GM23338 (cell line): ENCODE results near the gene F2RL3.

Experiments used
- CTCF ChIP-seq, 2 experiments: fragments of 200-600 bp in 1 of 2; sonication (generic) in 1 of 2; conservative IDR thresholded peaks; 2 replicates each; pipeline versions ENCODE4 v1.5.1 to v1.6.1; 2016 to 2017; ENCODE audit warnings: antibody characterized with exemption in 2 of 2, low read depth in 2 of 2, mild to moderate bottlenecking in 2 of 2, moderate library complexity in 1 of 2
- EZH2 ChIP-seq: fragments of 200-600 bp; sonication (generic); IDR thresholded peaks from one replicate; pipeline ENCODE4 v1.8.0; 2017; ENCODE audit warnings: antibody characterized with exemption, mild to moderate bottlenecking, low read depth; ENCODE audit not compliant: unreplicated experiment
- EZH2phosphoT487 ChIP-seq: fragments of 200-600 bp; sonication (generic); IDR thresholded peaks from one replicate; pipeline ENCODE4 v1.8.1; 2018; ENCODE audit warnings: antibody characterized with exemption; ENCODE audit not compliant: unreplicated experiment
- JUNB ChIP-seq: IDR thresholded peaks from one replicate; pipeline ENCODE4 v1.6.1; 2016; ENCODE audit warnings: antibody characterized with exemption; ENCODE audit not compliant: unreplicated experiment
- POLR2AphosphoS5 ChIP-seq: IDR thresholded peaks from 2 replicates; pipeline ENCODE4 v1.6.1; 2016; ENCODE audit warnings: antibody characterized with exemption, low read depth
- REST ChIP-seq: IDR thresholded peaks from one replicate; pipeline ENCODE4 v1.6.1; 2018; ENCODE audit warnings: antibody characterized with exemption; ENCODE audit not compliant: unreplicated experiment
- ZNF331 ChIP-seq: fragments of 250-450 bp; sonication (Bioruptor Pico); IDR thresholded peaks from 2 replicates; pipeline ENCODE4 v1.5.0; 2020; ENCODE audit warnings: low read depth, mild to moderate bottlenecking, moderate library complexity
- TF ChIP-seq, protein P1 (sequence below): fragments of 250-450 bp; sonication (Bioruptor Pico); IDR thresholded peaks from 2 replicates; pipeline ENCODE4 v1.5.0; 2020; ENCODE audit warnings: mild to moderate bottlenecking, moderate library complexity

GRCh38 chr19:16894080-16894479, 5.3 kb downstream of the F2RL3 start:
- TF ChIP-seq CTCF (conservative IDR thresholded peaks at IDR 0.05; ENCODE audit: low read depth in 2 of 2) = no peak
- no peak for TF ChIP-seq EZH2
- no peak for TF ChIP-seq POLR2AphosphoS5
- TF ChIP-seq JUNB = no peak
- no peak for TF ChIP-seq EZH2phosphoT487
- TF ChIP-seq REST = no peak
- TF ChIP-seq ZNF331 = no peak
- TF ChIP-seq, protein P1, sequence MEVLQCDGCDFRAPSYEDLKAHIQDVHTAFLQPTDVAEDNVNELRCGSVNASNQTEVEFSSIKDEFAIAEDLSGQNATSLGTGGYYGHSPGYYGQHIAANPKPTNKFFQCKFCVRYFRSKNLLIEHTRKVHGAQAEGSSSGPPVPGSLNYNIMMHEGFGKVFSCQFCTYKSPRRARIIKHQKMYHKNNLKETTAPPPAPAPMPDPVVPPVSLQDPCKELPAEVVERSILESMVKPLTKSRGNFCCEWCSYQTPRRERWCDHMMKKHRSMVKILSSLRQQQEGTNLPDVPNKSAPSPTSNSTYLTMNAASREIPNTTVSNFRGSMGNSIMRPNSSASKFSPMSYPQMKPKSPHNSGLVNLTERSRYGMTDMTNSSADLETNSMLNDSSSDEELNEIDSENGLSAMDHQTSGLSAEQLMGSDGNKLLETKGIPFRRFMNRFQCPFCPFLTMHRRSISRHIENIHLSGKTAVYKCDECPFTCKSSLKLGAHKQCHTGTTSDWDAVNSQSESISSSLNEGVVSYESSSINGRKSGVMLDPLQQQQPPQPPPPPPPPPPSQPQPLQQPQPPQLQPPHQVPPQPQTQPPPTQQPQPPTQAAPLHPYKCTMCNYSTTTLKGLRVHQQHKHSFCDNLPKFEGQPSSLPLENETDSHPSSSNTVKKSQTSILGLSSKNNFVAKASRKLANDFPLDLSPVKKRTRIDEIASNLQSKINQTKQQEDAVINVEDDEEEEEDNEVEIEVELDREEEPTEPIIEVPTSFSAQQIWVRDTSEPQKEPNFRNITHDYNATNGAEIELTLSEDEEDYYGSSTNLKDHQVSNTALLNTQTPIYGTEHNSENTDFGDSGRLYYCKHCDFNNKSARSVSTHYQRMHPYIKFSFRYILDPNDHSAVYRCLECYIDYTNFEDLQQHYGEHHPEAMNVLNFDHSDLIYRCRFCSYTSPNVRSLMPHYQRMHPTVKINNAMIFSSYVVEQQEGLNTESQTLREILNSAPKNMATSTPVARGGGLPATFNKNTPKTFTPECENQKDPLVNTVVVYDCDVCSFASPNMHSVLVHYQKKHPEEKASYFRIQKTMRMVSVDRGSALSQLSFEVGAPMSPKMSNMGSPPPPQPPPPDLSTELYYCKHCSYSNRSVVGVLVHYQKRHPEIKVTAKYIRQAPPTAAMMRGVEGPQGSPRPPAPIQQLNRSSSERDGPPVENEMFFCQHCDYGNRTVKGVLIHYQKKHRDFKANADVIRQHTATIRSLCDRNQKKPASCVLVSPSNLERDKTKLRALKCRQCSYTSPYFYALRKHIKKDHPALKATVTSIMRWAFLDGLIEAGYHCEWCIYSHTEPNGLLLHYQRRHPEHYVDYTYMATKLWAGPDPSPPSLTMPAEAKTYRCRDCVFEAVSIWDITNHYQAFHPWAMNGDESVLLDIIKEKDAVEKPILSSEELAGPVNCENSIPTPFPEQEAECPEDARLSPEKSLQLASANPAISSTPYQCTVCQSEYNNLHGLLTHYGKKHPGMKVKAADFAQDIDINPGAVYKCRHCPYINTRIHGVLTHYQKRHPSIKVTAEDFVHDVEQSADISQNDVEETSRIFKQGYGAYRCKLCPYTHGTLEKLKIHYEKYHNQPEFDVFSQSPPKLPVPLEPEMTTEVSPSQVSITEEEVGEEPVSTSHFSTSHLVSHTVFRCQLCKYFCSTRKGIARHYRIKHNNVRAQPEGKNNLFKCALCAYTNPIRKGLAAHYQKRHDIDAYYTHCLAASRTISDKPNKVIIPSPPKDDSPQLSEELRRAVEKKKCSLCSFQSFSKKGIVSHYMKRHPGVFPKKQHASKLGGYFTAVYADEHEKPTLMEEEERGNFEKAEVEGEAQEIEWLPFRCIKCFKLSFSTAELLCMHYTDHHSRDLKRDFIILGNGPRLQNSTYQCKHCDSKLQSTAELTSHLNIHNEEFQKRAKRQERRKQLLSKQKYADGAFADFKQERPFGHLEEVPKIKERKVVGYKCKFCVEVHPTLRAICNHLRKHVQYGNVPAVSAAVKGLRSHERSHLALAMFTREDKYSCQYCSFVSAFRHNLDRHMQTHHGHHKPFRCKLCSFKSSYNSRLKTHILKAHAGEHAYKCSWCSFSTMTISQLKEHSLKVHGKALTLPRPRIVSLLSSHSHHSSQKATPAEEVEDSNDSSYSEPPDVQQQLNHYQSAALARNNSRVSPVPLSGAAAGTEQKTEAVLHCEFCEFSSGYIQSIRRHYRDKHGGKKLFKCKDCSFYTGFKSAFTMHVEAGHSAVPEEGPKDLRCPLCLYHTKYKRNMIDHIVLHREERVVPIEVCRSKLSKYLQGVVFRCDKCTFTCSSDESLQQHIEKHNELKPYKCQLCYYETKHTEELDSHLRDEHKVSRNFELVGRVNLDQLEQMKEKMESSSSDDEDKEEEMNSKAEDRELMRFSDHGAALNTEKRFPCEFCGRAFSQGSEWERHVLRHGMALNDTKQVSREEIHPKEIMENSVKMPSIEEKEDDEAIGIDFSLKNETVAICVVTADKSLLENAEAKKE (CRISPR knock-in tag) = no peak
